C4-2B (cell line): ENCODE measurements around the gene TCN2.

Source experiments
- ZFX ChIP-seq: fragments of 450-650 bp; IDR thresholded peaks from 2 replicates; pipeline ENCODE4 v1.6.1; 2017
- TF ChIP-seq, protein P1 (sequence below): fragments of 450-650 bp; conservative IDR thresholded peaks from 2 replicates; pipeline ENCODE4 v1.5.1; 2017; ENCODE audit warnings: mild to moderate bottlenecking

DNA sequence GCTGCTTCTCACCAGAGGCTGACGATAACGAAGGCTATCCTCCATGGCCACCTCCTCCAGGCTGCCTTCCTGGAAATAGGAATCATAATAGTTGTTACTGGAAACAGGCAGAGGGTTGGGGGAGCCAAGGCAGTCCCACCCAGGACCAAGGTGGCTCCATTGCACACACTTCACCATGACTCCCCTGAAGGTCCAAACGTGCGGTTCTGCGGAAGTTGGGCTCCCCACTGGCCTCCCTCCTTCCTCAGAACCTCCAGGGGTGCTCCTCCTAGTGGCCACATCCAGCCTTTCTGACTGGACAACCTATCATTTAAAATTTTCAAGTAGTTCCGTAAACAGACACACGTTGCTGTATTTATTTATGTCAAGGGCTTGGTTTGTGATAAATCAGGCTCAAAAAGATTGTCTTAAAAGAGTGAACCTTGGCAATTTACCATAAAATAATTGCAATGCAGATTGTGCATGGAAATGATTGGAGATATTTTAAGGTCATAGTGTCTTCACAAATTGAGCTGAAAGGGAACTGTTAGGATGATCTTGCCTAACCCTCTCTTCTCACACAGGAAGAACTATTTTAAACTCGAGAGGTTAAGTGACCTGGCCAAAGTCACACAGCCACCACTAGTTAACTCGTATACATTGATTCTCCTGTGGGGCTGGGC, 1.4 kb upstream of the TCN2 start:
- TF ChIP-seq, protein P1, sequence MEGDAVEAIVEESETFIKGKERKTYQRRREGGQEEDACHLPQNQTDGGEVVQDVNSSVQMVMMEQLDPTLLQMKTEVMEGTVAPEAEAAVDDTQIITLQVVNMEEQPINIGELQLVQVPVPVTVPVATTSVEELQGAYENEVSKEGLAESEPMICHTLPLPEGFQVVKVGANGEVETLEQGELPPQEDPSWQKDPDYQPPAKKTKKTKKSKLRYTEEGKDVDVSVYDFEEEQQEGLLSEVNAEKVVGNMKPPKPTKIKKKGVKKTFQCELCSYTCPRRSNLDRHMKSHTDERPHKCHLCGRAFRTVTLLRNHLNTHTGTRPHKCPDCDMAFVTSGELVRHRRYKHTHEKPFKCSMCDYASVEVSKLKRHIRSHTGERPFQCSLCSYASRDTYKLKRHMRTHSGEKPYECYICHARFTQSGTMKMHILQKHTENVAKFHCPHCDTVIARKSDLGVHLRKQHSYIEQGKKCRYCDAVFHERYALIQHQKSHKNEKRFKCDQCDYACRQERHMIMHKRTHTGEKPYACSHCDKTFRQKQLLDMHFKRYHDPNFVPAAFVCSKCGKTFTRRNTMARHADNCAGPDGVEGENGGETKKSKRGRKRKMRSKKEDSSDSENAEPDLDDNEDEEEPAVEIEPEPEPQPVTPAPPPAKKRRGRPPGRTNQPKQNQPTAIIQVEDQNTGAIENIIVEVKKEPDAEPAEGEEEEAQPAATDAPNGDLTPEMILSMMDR, result peak; percentile 92
- no peak for TF ChIP-seq ZFX
